RCC 7860 (cell line): ENCODE results near the gene REC114.

Experiments
- DNase-seq: peaks from one replicate; pipeline ENCODE4 v3.0.0-alpha.2; 2015; ENCODE audit warnings: low spot score
- FAIRE-seq: peaks from 2 replicates; lab custom pipeline; 2012; peaks lifted over from hg19 to GRCh38; lab: Jason Lieb, UNC

The REC114 gene

GRCh38 chr15:73601451-73602445 lies 158.8 kb downstream of the REC114 start:
- DNase-seq (no peak), FAIRE-seq (no peak)

GRCh38 chr15:73602446-73602843 lies 159.5 kb downstream of the REC114 start:
- DNase-seq (no peak), FAIRE-seq (no peak)

- no peak for DNase-seq
- FAIRE-seq = no peak
Measured at GRCh38 chr15:73602992-73603391, 160.0 kb downstream of the REC114 start.

- no peak for DNase-seq
- no peak for FAIRE-seq
Measured at GRCh38 chr15:73604477-73604876, 161.5 kb downstream of the REC114 start.

GRCh38 chr15:73605759-73606436 lies 162.9 kb downstream of the REC114 start:
- no peak for FAIRE-seq
- DNase-seq = no peak

- DNase-seq (no peak), FAIRE-seq (no peak)
Measured at GRCh38 chr15:73607405-73607804, 164.4 kb downstream of the REC114 start.

- no peak for FAIRE-seq
- DNase-seq = no peak
Measured at GRCh38 chr15:73607843-73608242, 164.9 kb downstream of the REC114 start.

- DNase-seq (no peak), FAIRE-seq (no peak)
Measured at GRCh38 chr15:73608475-73608874, 165.5 kb downstream of the REC114 start.

GRCh38 chr15:73608941-73609340 lies 166.0 kb downstream of the REC114 start:
- FAIRE-seq (no peak), DNase-seq (no peak)
